H9 (cell line): ENCODE results near the gene LPO. TPM values are rescaled to one million over a fixed set of nuclear protein-coding genes. Genes with fewer than 3 reads are reported as not detected.

Experiments
- DNase-seq: peaks from one replicate; pipeline ENCODE4 v3.0.0-alpha.2; 2017
- H2AFZ ChIP-seq: one replicate; pipeline ENCODE4 v1.6.1; 2013; ENCODE audit warnings: mild to moderate bottlenecking, low read length, control low read depth, moderate library complexity
- H2AK5ac ChIP-seq: 2 replicates; pipeline ENCODE4 v1.6.1; 2013; ENCODE audit warnings: low read length, control low read depth, mixed read lengths; ENCODE audit not compliant: insufficient read length
- H2BK120ac ChIP-seq: one replicate; pipeline ENCODE4 v1.6.1; 2013; ENCODE audit warnings: low read depth, mild to moderate bottlenecking, low read length, control low read depth, inconsistent platforms; ENCODE audit not compliant: poor library complexity, severe bottlenecking
- H2BK12ac ChIP-seq: 2 replicates; pipeline ENCODE4 v1.6.1; 2013; ENCODE audit warnings: low read length, control low read depth, mixed read lengths, low read depth; ENCODE audit not compliant: insufficient read length
- H2BK15ac ChIP-seq: 2 replicates; pipeline ENCODE4 v1.6.1; 2013; ENCODE audit warnings: low read depth, low read length, control low read depth
- H2BK20ac ChIP-seq: one replicate; pipeline ENCODE4 v1.6.1; 2013; ENCODE audit warnings: low read depth, mild to moderate bottlenecking, low read length, control low read depth, inconsistent platforms; ENCODE audit not compliant: poor library complexity, severe bottlenecking
- H2BK5ac ChIP-seq: 2 replicates; pipeline ENCODE4 v1.6.1; 2013; ENCODE audit warnings: low read length, control low read depth, mixed read lengths; ENCODE audit not compliant: insufficient read length
- H3K14ac ChIP-seq: 2 replicates; pipeline ENCODE4 v1.6.1; 2013; ENCODE audit warnings: low read length, control low read depth; ENCODE audit not compliant: insufficient read depth
- H3K18ac ChIP-seq: 2 replicates; pipeline ENCODE4 v1.6.1; 2013; ENCODE audit warnings: low read depth, mild to moderate bottlenecking, mixed read lengths, low read length, control low read depth; ENCODE audit not compliant: insufficient read length
- H3K23ac ChIP-seq: 2 replicates; pipeline ENCODE4 v1.6.1; 2013; ENCODE audit warnings: low read length, control low read depth, mixed read lengths, low read depth; ENCODE audit not compliant: insufficient read length
- H3K23me2 ChIP-seq: 2 replicates; pipeline ENCODE4 v1.6.1; 2013; ENCODE audit warnings: low read depth, mild to moderate bottlenecking, mixed read lengths, low read length, control low read depth; ENCODE audit not compliant: insufficient read length, poor library complexity, severe bottlenecking
- H3K27ac ChIP-seq: 2 replicates; pipeline ENCODE4 v1.5.1; 2013; ENCODE audit warnings: low read length, control low read depth, mixed read lengths, low read depth; ENCODE audit not compliant: insufficient read length
- H3K27me3 ChIP-seq: 2 replicates; pipeline ENCODE4 v1.6.1; 2013; ENCODE audit warnings: low read length, control low read depth, inconsistent platforms; ENCODE audit not compliant: insufficient read depth
- H3K4ac ChIP-seq: 2 replicates; pipeline ENCODE4 v1.6.1; 2013; ENCODE audit warnings: low read depth, mild to moderate bottlenecking, control low read depth, inconsistent platforms, low read length, moderate library complexity
- H3K4me1 ChIP-seq: 2 replicates; pipeline ENCODE4 v1.6.1; 2013; ENCODE audit warnings: low read length, control low read depth, inconsistent platforms; ENCODE audit not compliant: insufficient read depth
- H3K4me2 ChIP-seq: 2 replicates; pipeline ENCODE4 v1.6.1; 2013; ENCODE audit warnings: low read length, control low read depth, mixed read lengths; ENCODE audit not compliant: insufficient read length, insufficient read depth
- H3K56ac ChIP-seq: 2 replicates; pipeline ENCODE4 v1.6.1; 2013; ENCODE audit warnings: low read depth, mild to moderate bottlenecking, mixed read lengths, low read length, control low read depth; ENCODE audit not compliant: insufficient read length
- H3K79me1 ChIP-seq: 2 replicates; pipeline ENCODE4 v1.6.1; 2013; ENCODE audit warnings: low read depth, mild to moderate bottlenecking, moderate library complexity, low read length, control low read depth, inconsistent platforms; ENCODE audit not compliant: insufficient read depth, poor library complexity, severe bottlenecking
- H3K79me2 ChIP-seq: 2 replicates; pipeline ENCODE4 v1.6.1; 2013; ENCODE audit warnings: low read length, control low read depth, inconsistent platforms; ENCODE audit not compliant: insufficient read depth
- H3K9ac ChIP-seq: 2 replicates; pipeline ENCODE4 v1.6.1; 2013; ENCODE audit warnings: low read length, control low read depth, mixed read lengths; ENCODE audit not compliant: insufficient read length; ENCODE audit errors: extremely low read depth
- H3K9me3 ChIP-seq: one replicate; pipeline ENCODE4 v1.6.1; 2013; ENCODE audit warnings: low read depth, low read length, inconsistent platforms; ENCODE audit not compliant: control insufficient read depth
- H3T11ph ChIP-seq: one replicate; pipeline ENCODE4 v1.6.1; 2013; ENCODE audit warnings: mild to moderate bottlenecking, low read length, control low read depth, inconsistent platforms
- H4K20me1 ChIP-seq: one replicate; pipeline ENCODE4 v1.6.1; 2013; ENCODE audit not compliant: control insufficient read depth, insufficient read length, insufficient read depth
- H4K5ac ChIP-seq: 2 replicates; pipeline ENCODE4 v1.6.1; 2013; ENCODE audit warnings: low read depth, mild to moderate bottlenecking, mixed read lengths, low read length, control low read depth; ENCODE audit not compliant: insufficient read length
- H4K8ac ChIP-seq: replicated peaks from 2 replicates; pipeline ENCODE4 v1.6.1; 2013; ENCODE audit warnings: low read length, control low read depth, mixed read lengths, low read depth; ENCODE audit not compliant: insufficient read length
- H4K91ac ChIP-seq: 2 replicates; pipeline ENCODE4 v1.6.1; 2013; ENCODE audit warnings: low read depth, mild to moderate bottlenecking, moderate library complexity, mixed read lengths, low read length, control low read depth; ENCODE audit not compliant: insufficient read length
- H3K27ac Mint-ChIP-seq, 3 experiments: 2 replicates in 2 of 3; 3 replicates in 1 of 3; pipeline ENCODE4 v1.8.0; 2020 to 2021; ENCODE audit warnings: mixed read lengths in 3 of 3, mild to moderate bottlenecking in 1 of 3, moderate library complexity in 1 of 3
- H3K27me3 Mint-ChIP-seq: 2 replicates; pipeline ENCODE4 v1.8.0; 2021; ENCODE audit warnings: low read depth, mild to moderate bottlenecking, moderate library complexity, mixed read lengths
- H3K36me3 Mint-ChIP-seq, 3 experiments: 2 replicates in 2 of 3; 3 replicates in 1 of 3; pipeline ENCODE4 v1.8.0; 2020 to 2021; ENCODE audit warnings: low read depth in 3 of 3, mixed read lengths in 3 of 3; ENCODE audit not compliant: insufficient read depth in 1 of 3
- H3K4me1 Mint-ChIP-seq, 2 experiments: 2 replicates each; pipeline ENCODE4 v1.8.0; 2020; ENCODE audit warnings: mixed read lengths in 2 of 2
- H3K4me3 Mint-ChIP-seq, 2 experiments: 2 replicates in 1 of 2; 3 replicates in 1 of 2; pipeline ENCODE4 v1.8.0; 2020 to 2021; ENCODE audit warnings: mild to moderate bottlenecking in 2 of 2, mixed read lengths in 2 of 2, moderate library complexity in 1 of 2
- H3K9me3 Mint-ChIP-seq, 2 experiments: 2 replicates in 1 of 2; 3 replicates in 1 of 2; pipeline ENCODE4 v1.8.0; 2020; ENCODE audit warnings: mild to moderate bottlenecking in 2 of 2, mixed read lengths in 2 of 2, moderate library complexity in 1 of 2
- CTCF ChIP-seq: fragments of 200-600 bp; sonication (generic); conservative IDR thresholded peaks from 3 replicates; pipeline ENCODE4 v1.8.0; 2021; ENCODE audit warnings: antibody characterized with exemption, mild to moderate bottlenecking
- WGBS: extraction: QIAGEN DNeasy Blood & Tissue Kit; methylation state at CpG from one replicate; pipeline ENCODE4 v1.1.7; 2013; ENCODE audit warnings: missing lambda C conversion rate, low lambda C conversion rate, mixed read lengths; ENCODE audit not compliant: insufficient read length; ENCODE audit errors: extremely low coverage; 5-methylcytosine and 5-hydroxymethylcytosine counted together
- total RNA-seq: library from RNA; stranded (reverse); gene quantifications from 2 replicates; pipeline ENCODE4 v1.2.1, GENCODE V29; 2021

Gene LPO
- total RNA-seq, 1 experiment from 2014 or later, result 0.17 TPM

GRCh38 chr17:58192612-58193011 is 45.8 kb upstream of the LPO start, which contains the start of gene EPX:
Gene EPX (plus strand): TSS chr17:58192726. CDS start chr17:58192847, 121 bp downstream.
- Histone ChIP-seq H3K79me2 (no peaks in the 10 kb centered on the region), H4K20me1 (no peaks in the 10 kb centered on the region), H4K8ac (no peak within 1 kb of the TSS), H3K14ac (no peak within 1 kb of the TSS), H2BK15ac (no peak within 1 kb of the TSS), H2AK5ac (no peak within 1 kb of the TSS), H2AFZ (no peak within 1 kb of the TSS), H3K4ac (no peak within 1 kb of the TSS), H4K91ac (no peak within 1 kb of the TSS), H3K27ac (no peak within 1 kb of the TSS), H3K4me1 (no peaks in the 10 kb centered on the region), H3K56ac (no peak within 1 kb of the TSS), H4K5ac (no peak within 1 kb of the TSS), H3K4me2 (no peak within 1 kb of the TSS), H3K27me3 (no peaks in the 10 kb centered on the region), H3T11ph (no peak within 1 kb of the TSS), H3K18ac (no peak within 1 kb of the TSS), H2BK5ac (no peak within 1 kb of the TSS), H3K9me3 (no peaks in the 10 kb centered on the region), H2BK20ac (no peak within 1 kb of the TSS), H3K23me2 (no peaks in the 10 kb centered on the region), H3K9ac (no peak within 1 kb of the TSS), H2BK12ac (no peak within 1 kb of the TSS), H3K23ac (no peak within 1 kb of the TSS), H3K79me1 (no peaks in the 10 kb centered on the region), H2BK120ac (no peak within 1 kb of the TSS)
- WGBS, result no CpG with 5 or more reads among the region's 6 CpGs
- DNase-seq, result no peak
- Mint-ChIP-seq H3K9me3 (no peaks in the 10 kb centered on the region), H3K36me3 (no peaks in the 10 kb centered on the region), H3K27ac (no peak within 1 kb of the TSS), H3K4me3 (no peak within 1 kb of the TSS), H3K27me3 (peaks cover 17% of the 10 kb centered on the region), H3K4me1 (peaks cover 5 to 7% of the 10 kb centered on the region in 2 experiments; a peak in 3 of 4 replicates)
- TF ChIP-seq CTCF, result no peak
